ENCODE results near the gene THSD4.
"Not testable (repeated sequence)": the region's sequence is repeated elsewhere in the genome, so short reads cannot be mapped to it uniquely, and the experiment has no call there.

Gene THSD4

DNA sequence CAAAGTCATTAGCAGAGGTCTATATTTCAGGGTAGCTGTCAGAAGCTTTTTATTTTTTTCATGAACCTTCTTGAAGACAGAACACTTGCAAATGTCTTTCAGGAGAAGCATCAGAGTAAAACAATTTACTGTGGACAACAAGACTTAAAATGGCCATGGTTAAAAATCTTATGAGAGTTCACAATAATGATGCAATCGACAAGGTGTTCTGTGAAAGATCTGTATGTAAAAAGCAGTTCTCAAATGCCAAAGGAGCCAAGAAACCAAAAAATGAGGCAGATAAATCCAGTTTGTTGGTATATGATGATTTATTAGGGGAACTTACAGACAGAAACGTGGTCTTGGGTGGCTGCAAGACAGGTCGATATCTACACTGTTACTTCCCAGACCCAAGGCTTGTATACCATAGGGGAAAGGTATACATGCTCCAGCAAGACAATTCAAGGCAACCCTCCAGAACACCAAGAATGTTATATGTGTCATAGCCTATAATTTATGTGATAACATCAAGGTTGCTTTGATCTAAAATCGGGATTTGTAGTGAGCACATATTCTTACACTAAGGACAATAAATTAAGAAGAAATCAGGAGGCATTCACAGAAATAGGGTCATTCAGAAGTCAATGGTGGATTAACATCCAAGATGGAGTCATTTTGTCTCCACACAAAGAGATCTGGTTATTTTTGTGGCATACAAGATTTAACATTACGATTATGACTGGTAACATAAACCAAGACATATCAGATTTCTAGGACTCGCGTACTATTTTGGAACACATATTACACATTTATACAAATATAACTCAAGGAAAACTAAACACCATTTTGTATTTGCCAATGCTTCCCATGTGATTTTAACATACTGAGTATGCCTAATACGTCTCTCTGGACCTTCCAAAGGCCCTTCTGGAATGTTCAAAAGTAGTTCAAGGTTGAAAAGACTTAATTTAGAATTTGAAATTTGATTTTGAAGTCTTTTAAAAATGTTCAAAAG is 316.4 kb downstream of the THSD4 start:
- DNase-seq (ENCODE audit: low spot score) = no peak

- DNase-seq (ENCODE audit: low spot score) = no peak
These were observed 318.1 kb downstream of the THSD4 start for GRCh38 chr15:71433402-71433801.

DNA sequence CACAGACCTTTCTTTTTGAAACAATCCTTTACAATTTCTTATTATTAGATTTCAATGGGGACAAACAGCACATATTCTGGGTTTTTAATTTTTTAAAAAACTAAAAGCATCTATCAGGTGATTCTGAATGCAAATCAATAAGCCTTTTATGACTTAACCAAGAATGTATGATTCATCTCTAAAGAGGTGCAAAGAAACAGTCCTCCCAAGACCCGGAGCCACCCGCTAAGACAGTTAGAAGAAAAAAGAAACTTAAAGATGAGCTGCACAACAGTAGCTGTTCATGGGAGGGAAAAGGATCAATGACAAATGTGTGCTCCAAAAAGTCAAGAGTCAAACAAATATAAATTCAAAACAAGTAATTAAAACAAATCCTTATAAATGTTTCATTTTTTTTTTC is 319.5 kb downstream of the THSD4 start:
- no peak for DNase-seq (ENCODE audit: low spot score)

GRCh38 chr15:71435552-71435951 is 320.3 kb downstream of the THSD4 start:
- no peak for DNase-seq (ENCODE audit: low spot score)

DNA sequence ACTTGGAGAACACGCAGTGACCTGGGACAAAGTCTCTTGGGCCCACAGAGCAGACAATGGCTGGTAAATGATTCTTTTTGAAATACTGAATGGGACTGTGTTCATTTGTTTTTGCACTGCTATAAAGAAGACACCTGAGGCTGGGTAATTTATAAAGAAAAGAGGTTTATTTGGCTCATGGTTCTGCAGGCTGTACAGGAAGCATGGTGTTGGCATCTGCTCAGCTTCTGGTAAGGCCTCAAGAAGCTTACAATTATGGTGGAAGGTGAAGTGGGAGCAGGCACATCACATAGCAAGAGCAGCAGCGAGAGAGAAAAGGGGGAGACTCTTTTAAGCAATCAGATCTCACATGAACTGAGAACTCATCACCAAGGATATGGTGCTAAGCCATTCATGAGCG is 321.6 kb downstream of the THSD4 start:
- DNase-seq (ENCODE audit: low spot score) = no peak

DNA sequence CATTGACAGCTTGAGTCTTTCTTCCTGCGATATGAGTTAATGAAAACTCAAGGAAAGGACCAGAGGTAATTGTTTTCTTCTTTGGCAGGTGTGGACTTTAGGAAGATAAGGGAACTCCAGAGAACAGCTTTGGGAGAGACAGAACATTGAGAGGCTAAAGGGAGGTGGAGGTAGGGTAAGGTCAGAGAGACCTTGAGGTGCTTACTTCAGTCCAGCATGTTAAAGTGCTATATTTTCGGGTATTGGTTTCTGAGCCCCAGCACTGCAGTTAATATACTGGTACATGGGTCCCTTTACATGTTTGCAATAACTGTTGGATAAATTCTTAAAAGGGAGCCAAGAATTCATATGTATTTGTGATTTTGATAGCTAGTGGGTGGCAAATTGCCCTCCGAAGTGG is 322.1 kb downstream of the THSD4 start:
- DNase-seq (ENCODE audit: low spot score) = no peak

- DNase-seq (ENCODE audit: low spot score) = no peak
These were observed 322.6 kb downstream of the THSD4 start for GRCh38 chr15:71437919-71438318.

DNA sequence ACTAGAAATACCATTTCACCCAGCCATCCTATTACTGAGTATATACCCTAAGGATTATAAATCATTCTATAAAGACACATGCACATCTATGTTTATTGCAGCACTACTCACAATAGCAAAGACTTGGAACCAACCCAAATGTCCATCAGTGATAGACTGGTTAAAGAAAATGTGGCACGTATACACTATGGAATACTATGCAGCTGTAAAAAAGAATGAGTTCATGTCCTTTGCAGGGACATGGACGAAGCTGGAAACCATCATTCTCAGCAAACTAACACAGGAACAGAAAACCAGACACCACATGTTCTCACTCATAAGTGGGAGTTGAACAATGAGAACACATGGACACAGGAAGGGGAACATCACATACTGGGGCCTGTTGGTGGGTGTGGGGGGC is 324.2 kb downstream of the THSD4 start:
- not testable (repeated sequence) for DNase-seq (ENCODE audit: low spot score)

GRCh38 chr15:71440489-71441110 is 325.3 kb downstream of the THSD4 start:
- no peak for DNase-seq (ENCODE audit: low spot score)

- no peak for DNase-seq (ENCODE audit: low spot score)
These were observed 328.3 kb downstream of the THSD4 start for GRCh38 chr15:71443538-71443937.

GRCh38 chr15:71444032-71444810 is 328.9 kb downstream of the THSD4 start:
- no peak for DNase-seq (ENCODE audit: low spot score)

GRCh38 chr15:71444866-71445590 is 329.8 kb downstream of the THSD4 start:
- no peak for DNase-seq (ENCODE audit: low spot score)

GRCh38 chr15:71447328-71448250 is 332.3 kb downstream of the THSD4 start:
- DNase-seq (ENCODE audit: low spot score) = no peak

DNA sequence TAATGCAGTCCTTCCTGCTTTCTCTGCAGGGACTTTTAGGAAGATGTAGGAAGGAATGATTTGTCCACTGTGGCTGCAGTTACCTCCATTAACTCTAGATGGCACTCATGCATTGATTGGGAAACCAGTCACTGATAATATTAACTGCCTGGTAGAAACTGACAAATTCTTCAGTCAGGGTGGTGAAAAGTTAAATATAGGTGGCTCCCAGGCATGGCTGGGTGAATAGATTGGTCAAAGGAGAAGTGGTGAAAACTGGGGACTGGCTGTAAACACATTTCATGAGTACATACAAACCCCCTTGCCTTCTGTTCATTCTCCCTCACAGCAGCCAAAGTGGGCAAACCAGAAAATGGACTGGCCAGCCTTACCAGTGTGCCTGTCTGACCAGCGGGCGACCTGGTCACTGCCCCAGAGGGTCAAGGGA is 333.4 kb downstream of the THSD4 start:
- no peak for DNase-seq (ENCODE audit: low spot score)

GRCh38 chr15:71449363-71449762 is 334.1 kb downstream of the THSD4 start:
- DNase-seq (ENCODE audit: low spot score) = no peak

GRCh38 chr15:71449956-71450355 is 334.7 kb downstream of the THSD4 start:
- no peak for DNase-seq (ENCODE audit: low spot score)

DNA sequence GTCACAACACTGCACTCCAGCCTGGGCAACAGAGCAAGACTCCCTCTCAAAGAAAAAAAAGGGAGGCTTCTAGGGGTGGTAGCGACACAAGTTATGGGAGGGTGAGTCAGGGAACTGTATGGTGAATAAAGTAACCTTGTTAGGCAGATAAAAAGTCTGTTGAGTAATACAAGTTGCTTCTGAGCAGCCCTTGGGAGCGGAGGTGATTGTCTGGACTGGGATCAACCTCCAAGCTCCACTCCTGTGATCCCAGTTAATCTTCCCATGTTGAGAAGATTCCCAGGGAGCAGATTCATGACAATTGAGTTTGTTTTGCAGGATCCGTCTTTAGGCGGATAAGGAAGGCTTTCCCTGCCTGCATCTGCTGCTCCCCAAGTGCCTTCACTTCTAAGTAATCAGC is 335.9 kb downstream of the THSD4 start:
- no peak for DNase-seq (ENCODE audit: low spot score)

DNA sequence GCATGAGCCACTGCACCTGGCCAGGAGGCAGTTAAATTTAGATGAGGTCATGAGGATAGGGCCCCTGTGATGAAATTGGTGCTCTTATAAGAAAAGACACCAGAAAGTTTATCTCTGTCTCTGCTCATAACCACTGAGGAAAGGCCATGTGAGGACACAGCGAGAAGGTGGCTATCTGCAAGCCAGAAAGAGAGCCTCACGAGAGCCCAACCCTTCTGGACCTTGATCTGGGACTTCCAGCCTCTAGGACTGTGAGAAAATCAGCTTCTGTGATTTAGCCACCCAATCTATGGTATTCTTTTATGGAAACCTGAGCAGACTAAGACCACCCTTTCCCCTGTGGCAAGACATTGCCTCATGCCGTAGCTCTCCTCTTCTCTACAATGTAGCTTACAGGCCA is 337.6 kb downstream of the THSD4 start:
- no peak for DNase-seq (ENCODE audit: low spot score)

- no peak for DNase-seq (ENCODE audit: low spot score)
These were observed 339.3 kb downstream of the THSD4 start for GRCh38 chr15:71454462-71454996.

DNA sequence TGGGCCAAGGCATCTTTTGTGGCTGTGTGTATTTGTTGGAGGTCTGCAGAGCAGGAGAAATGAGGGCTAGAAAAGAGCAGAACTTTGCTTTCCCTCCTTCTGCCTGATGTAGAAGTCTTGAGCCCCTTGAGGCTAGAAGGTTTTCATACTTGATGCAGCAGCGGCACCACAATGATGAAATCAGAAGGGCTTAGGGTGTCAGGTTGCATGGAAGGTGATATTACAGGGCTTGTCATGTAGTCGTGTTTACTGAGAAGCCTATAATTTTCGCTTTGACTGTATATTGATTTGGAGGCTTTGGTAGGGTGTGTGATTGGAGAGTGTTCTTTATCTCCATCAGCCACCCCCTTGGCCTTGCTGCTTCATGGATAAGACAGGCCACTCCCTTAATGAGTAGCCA is 339.8 kb downstream of the THSD4 start:
- no peak for DNase-seq (ENCODE audit: low spot score)

- peak; percentile 32 for DNase-seq (ENCODE audit: low spot score)
These were observed 340.6 kb downstream of the THSD4 start for GRCh38 chr15:71455878-71456277.
